ENCODE data around the gene AGPAT4. TPM values are rescaled to one million over a fixed set of nuclear protein-coding genes. Genes with fewer than 3 reads are reported as not detected.

Gene AGPAT4
- total RNA-seq, 1 experiment from 2014 or later: 4.9 TPM

DNA sequence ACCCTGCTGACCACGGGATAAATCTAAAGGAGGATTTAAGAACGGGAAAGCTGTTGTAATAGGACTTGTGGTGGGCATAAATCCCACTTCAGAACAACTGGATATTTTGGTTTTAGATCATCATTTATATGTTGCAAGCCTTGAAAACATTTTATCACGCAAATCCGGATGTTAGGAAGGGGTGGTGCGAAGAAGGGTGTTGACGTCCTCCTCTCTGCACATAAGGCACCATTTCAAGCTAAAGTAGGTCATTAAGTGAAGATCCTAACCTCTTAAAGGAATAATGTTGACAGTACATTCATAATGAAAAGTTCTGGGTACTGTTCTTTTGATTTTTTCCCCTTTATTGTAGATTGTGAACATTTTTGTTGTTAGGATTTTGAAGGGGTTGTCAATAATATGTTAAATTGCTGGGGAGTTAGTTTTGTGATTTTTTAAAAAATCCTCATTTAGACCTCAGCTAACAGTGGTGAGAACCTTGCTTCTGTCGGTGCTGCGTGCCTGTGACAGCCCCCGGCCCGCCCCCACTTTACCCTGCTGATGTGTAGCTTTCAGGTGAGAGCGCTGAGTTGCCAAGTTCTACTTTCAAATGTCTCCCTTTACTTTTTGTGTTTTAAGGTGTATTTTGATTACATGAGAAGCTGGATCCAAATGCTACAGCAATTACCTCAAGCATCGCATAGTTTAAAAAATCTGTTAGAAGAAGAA is 193.4 kb downstream of the AGPAT4 start:
- DNase-seq (ENCODE audit: low read depth): no peak

Measured in HT1080 (cell line).